Medulla oblongata (tissue), 1 donor: ENCODE data around the gene RPGRIP1L.
A peak's percentile ranks its signal among the peaks of the same experiment; 100 is the strongest.

Experiments
- DNase-seq: peaks from one replicate; pipeline ENCODE4 v3.0.0-alpha.2; 2015; ENCODE audit errors: extremely low spot score

Gene RPGRIP1L

DNA sequence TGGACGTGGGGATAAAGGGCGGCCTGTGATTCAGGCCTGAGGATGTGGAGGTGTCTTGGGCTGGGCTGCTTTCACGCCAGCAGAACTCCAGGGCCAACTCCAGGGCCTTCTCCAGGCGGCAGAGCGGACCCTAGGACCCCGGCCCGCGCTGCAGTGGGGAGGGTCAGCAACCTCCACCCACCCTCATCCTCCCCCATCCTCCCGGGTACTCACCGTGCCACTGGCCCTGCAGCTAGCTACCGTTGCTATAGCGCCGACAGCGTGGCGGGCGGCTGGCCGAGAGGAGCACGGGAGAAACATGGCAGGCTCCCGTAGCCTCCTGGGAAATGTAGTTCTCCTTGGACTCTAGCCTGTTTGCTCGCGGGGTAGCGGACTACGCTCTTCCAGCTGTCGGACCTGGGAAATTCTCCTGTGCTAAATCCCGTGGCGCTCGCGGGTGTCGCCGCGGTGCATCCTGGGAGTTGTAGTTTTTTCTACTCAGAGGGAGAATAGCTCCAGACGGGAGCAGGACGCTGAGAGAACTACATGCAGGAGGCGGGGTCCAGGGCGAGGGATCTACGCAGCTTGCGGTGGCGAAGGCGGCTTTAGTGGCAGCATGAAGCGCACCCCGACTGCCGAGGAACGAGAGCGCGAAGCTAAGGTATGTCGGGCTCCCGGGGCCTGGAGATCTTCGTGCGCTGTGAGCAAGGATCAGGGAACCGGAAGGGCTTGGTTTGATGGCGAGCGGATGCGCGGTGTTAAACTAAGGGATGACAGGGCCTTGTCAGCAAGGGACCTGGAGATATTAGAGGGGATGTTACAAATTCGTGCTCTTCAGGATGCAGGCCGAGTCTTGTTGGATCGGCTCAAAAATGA is at the start of gene RPGRIP1L, which contains the start of gene FTO:
Gene RPGRIP1L, minus strand, starts transcription at position 270 of the 855 bp plus-strand sequence. CDS start 3,136 bp downstream, outside the sequence.
Gene FTO, plus strand, starts transcription at position 567 of the 855 bp plus-strand sequence.
- DNase-seq: peak; percentile 100

DNA sequence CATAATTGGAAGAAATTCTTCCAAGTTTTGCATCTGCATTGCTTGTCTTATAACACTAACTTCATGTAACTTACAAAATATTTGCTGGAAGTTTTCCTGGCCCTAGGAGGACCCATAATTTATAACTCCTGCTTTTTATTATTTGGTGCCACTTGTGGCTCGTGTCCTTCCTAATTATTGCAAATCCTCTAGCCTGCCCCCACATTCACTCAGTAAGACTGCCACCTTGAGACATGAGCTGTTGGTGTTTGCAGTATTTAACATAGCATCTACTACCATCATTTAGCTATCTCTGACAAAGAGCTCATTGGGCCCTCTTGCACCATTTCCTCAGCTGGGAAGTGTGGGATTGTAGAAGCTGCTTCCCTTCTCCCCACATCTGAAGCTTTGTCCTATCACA is 49.8 kb upstream of the RPGRIP1L start:
- DNase-seq: no peak

DNA sequence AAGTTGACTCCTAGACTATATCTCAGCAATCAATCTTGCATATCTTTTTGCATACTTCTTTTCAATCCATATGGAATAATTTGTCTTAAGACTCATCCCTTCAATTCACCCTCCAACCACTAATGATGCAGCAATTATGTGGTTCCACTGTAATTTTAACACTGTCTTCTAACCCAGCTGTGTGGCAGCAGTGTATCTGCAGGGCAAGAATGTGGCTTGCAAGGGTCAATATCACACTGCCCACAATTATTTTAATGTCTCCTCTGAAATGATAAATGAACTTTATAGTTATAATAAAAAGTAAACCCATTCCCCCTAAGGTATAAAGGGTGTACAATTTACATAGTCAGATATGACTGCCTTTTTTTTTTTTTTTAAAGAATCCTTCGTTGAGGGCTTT is 48.9 kb upstream of the RPGRIP1L start:
- DNase-seq: no peak

DNA sequence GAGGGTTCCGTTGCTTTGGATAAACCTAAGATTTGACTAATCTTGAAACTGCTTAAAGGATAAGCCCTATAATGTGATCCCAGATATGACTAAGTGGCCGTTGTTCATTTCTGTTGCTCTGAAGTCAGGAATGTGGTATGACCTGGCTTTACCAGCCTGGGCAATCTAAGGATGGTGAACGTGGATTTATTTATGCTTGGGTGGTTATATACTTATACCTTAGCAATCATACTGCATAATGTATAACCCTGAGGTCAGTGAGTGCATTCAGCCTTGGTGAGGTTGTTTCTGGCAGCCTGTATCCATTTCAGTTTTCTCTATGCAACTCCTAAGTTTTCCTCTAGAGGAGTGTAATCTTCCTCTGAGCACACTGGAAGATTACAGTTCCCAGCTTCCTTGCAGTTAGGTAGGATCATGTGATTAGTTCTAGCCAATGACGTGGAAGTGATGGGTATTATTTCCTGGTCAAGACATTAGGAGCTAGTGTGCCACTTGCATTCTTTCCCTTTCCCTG is 42.2 kb upstream of the RPGRIP1L start:
- no peak for DNase-seq

GRCh38 chr16:53745086-53745485 is 41.4 kb upstream of the RPGRIP1L start:
- no peak for DNase-seq

- DNase-seq: no peak
These were observed 40.8 kb upstream of the RPGRIP1L start for GRCh38 chr16:53744449-53744848.

DNA sequence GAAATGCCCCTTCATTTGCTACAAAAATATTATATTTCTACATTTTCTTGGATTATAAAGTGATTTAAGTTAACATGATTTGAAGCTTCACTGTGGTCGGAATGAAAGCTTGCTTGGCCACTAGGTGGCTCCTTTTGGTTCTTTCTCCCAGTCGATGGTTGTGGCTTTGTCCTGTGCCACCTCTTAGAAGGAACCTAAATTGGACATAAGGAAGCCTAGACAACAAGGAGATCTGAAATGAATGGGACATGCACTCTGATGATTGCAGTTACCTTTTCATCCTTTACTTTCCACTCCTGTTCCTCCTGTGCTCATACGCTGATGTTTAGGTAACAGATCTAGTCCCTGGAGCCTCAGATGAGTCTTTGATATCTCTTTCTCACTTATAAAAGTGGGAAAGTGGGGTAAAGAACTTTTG is 39.5 kb upstream of the RPGRIP1L start:
- DNase-seq: no peak

- no peak for DNase-seq
These were observed 37.9 kb upstream of the RPGRIP1L start for GRCh38 chr16:53741546-53741945.

GRCh38 chr16:53740933-53741531 is 37.4 kb upstream of the RPGRIP1L start:
- DNase-seq: no peak

DNA sequence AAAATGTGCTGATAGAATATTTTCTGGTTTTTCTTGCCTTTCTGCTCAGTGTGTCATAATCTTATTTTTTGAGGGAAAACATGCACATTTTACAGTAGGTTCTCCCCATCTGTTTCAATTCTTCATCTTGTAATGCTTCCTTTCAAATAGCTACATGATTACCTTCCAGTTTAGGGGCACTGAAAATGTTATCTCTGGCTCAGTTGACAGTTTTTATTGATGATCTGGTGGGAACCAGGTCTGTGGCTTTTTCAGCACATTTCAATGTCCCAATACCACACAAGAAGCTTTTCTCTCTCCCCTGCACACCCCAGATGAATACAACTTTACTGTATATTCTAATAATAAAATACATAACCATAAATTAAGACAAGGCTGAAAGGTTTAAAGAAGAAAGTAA is 36.8 kb upstream of the RPGRIP1L start:
- DNase-seq: no peak

GRCh38 chr16:53737552-53737951 is 33.9 kb upstream of the RPGRIP1L start:
- DNase-seq: no peak

DNA sequence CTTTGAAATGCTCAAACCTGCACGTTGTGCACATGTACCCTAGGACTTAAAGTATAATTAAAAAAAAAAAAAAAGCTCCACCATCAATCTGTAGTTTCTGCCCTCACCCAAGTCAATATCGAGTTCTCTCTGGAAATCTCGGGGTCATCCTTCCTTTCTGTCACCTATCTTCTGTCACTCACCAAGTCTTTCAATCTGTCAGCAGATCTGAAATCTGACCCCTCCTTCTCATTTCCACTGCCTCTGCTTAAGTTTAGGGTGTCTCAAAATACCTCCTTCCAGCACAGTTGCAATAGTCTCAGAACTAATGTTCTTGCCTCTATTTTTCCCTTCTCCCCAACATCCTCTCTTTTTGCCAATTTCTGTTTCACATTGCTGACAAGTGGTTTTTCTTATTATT is 32.6 kb upstream of the RPGRIP1L start:
- no peak for DNase-seq

DNA sequence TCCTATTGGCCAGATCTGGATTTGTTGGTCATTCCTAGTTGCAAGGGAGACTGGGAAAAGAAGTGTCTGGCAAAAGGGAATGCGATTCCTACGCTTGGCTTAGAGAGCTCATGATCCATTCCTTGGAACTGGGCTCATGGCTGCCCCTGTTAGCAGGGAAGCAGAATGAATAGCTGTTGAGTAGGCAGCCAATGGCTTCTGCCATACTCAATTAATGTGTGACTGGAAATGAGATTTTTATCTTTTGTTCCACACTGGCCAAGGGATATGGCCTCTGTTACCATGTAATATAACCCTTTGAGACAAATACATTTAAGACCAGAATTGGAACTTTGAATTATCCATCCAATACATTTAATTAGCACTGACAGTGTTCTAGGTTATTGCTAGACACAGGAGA is 31.2 kb upstream of the RPGRIP1L start:
- no peak for DNase-seq

DNA sequence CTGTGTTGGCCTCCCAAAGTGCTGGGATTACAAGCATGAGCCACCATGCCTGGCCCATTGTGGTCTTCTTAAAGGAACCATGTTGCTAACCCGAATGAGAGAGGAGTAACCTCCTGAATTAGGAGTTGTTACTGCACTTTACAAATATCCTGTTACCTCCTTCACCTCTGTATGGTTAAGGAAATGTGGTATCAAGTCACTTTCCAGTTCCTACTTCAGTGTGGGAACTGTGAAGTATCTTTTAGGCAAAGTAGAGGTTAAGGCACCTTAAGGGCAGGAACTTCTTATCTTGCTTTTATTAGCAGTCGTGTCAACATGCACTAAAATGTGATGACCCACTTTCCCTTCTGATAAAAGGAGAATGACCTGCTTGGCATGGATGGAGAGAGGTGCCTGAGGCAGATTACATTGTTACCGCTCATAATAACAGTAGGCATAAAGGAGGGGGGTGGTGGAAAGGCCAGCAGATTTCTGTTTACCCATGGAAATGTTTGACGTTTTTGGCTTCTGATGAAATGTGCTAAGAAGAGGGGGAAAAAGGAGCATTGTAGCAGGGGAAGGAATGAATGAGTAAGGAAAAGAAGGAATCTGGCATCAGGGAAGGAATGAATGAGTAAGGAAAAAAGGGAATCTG is 28.8 kb upstream of the RPGRIP1L start:
- no peak for DNase-seq

- DNase-seq: no peak
These were observed 27.0 kb upstream of the RPGRIP1L start for GRCh38 chr16:53730693-53731092.

DNA sequence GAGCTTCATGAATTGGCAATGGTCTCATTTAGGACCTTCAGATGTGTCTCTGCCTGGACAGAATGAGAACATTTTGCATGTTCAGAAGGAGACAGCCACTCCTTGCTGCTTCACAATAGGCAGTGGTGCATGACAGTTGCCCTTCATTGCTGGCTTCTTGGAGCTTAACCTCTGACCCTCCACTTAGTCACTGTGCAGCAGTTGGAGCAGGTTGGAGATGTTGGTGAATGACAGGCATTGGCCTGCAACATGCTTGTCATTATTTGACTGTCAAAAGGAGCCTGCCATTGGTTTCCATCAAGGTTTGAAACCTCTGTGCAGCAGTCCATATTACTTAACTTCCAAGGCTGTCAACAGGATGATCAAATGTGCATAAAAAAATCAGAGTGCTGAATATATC is 23.0 kb upstream of the RPGRIP1L start:
- DNase-seq: no peak

- no peak for DNase-seq
These were observed 17.4 kb upstream of the RPGRIP1L start for GRCh38 chr16:53721017-53721416.

GRCh38 chr16:53717577-53717976 is 13.9 kb upstream of the RPGRIP1L start:
- no peak for DNase-seq

DNA sequence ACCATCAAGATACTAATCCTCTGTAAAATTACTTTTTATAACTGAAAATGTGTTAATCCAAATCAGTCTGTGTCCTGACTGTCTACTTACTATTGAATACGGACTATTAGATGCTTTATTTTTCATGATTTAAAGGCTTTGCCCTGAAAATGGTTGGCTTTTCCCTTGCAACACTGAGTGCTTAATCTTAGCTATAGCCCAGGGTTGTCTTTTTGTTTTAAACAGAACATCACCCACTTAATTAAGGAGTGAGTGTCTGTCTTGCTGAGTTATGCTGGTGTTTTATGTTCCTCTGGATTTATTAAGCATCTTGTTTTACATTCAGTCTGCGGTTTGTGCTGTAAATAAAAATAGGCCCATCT is 11.3 kb upstream of the RPGRIP1L start:
- no peak for DNase-seq

DNA sequence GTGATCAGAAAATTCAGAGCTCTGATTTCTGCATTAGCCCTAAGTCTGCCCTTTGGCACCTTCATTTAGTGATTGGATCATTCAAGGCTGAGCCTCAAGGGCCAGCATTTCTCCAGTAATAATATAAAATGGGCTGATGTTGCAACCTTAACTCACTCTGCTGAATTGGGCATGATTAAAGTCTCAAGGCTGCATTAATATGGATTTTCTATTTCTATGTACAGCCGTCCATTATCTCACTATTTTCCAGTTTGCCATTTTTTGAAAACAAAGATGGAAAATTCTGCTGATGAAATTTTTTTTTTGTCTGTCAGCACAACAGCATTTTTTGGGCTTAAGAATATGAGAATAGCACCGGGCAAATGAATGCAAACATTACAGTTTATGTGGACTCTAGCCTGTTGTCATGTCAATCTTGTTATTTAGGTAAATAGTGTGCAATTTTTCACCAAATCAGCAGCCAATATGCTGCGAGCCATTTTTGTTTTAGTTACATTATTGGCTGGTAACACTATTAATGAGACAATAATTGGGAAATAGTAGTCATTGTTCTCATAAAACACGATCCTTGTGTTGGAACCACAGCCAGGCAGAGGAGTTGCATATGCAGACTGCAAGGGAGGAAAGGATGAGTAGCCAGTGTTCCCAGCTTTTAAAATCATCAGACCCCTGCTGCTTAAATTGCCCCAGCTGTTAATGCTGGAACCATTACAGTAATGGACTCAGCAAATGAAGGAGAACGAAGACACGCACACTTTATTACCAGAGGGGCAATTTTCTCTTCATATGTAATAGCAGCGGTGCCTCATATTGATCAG is 10.8 kb upstream of the RPGRIP1L start:
- DNase-seq: no peak

DNA sequence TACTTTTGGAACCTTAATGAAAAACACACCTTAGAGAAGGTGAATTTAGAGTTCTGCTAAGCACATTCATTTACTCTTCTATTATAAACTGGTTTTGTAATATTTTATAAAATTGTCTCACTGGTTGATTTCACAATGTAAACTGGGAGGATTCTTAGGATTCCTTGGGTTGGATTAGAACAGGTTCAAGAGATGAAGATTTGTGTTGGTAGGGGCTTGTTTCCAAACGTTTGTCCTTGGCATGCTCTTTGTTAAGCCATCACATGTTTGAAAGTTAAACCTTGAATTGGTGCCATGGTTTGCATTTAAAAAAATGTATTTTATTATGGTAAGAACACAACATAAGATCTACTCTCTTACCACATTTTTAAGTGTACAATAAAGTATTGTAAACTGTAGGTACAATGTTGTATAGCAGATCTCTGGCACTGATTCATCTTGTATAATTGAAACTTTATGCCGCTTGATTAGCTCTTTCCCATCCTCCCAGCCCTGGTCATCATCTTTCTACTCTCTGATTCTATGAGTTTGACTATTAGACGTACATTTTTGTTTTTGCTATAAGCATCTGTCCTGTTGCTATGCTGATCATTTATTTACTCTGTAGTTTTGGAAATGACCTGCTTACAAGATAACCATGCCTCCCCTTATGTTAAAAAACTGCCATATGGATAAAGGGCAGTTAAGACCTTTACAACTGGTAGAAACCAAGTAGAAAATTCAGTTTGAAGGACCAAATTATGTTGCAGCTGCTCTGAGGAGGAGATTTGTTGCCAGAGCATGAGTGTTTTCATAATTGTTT is 9.9 kb upstream of the RPGRIP1L start:
- no peak for DNase-seq
